ENCODE measurements around the gene SUPT20HL1. TPM values are rescaled to one million over a fixed set of nuclear protein-coding genes. Genes with fewer than 3 reads are reported as not detected.
"Not testable (repeated sequence)": the region's sequence is repeated elsewhere in the genome, so short reads cannot be mapped to it uniquely, and the experiment has no call there.

SUPT20HL1 gene
- total RNA-seq, result not detected

GRCh38 chrX:24360272-24360671, at the start of gene SUPT20HL1:
TSS of gene SUPT20HL1 (plus strand) at chrX:24360639. CDS start at chrX:24362761, 2,122 bp downstream.
- no peak for DNase-seq

- DNase-seq, result not testable (repeated sequence)
These were observed 49.5 kb upstream of the SUPT20HL1 start for GRCh38 chrX:24310916-24311315.

GRCh38 chrX:24311507-24312248, 48.8 kb upstream of the SUPT20HL1 start:
- DNase-seq, result not testable (repeated sequence)

- DNase-seq, result not testable (repeated sequence)
These were observed 48.2 kb upstream of the SUPT20HL1 start for GRCh38 chrX:24312249-24312607.

GRCh38 chrX:24314019-24314635, 46.3 kb upstream of the SUPT20HL1 start, which contains the start of gene SUPT20HL2:
TSS of gene SUPT20HL2 (minus strand) at chrX:24314069. CDS start at chrX:24313315, 754 bp downstream.
- no peak for DNase-seq

- no peak for DNase-seq
These were observed 44.3 kb upstream of the SUPT20HL1 start for GRCh38 chrX:24316111-24316510.

GRCh38 chrX:24317567-24317966, 42.9 kb upstream of the SUPT20HL1 start:
- no peak for DNase-seq

GRCh38 chrX:24321741-24322395, 38.6 kb upstream of the SUPT20HL1 start:
- DNase-seq, result no peak

- DNase-seq, result no peak
These were observed 35.2 kb upstream of the SUPT20HL1 start for GRCh38 chrX:24325231-24325630.

- no peak for DNase-seq
These were observed 27.6 kb upstream of the SUPT20HL1 start for GRCh38 chrX:24332878-24333277.

GRCh38 chrX:24333371-24333770, 27.1 kb upstream of the SUPT20HL1 start:
- no peak for DNase-seq

- no peak for DNase-seq
These were observed 26.0 kb upstream of the SUPT20HL1 start for GRCh38 chrX:24334461-24334860.

- no peak for DNase-seq
These were observed 24.6 kb upstream of the SUPT20HL1 start for GRCh38 chrX:24335871-24336270.

- DNase-seq, result no peak
These were observed 20.5 kb upstream of the SUPT20HL1 start for GRCh38 chrX:24339911-24340310.

- no peak for DNase-seq
These were observed 19.9 kb upstream of the SUPT20HL1 start for GRCh38 chrX:24340501-24340900.

- DNase-seq, result no peak
These were observed 18.6 kb upstream of the SUPT20HL1 start for GRCh38 chrX:24341795-24342194.

- DNase-seq, result no peak
These were observed 16.7 kb upstream of the SUPT20HL1 start for GRCh38 chrX:24343719-24344118.

- no peak for DNase-seq
These were observed 12.6 kb upstream of the SUPT20HL1 start for GRCh38 chrX:24347881-24348280.

GRCh38 chrX:24350217-24350616, 10.2 kb upstream of the SUPT20HL1 start:
- DNase-seq, result no peak

- no peak for DNase-seq
These were observed 5.3 kb upstream of the SUPT20HL1 start for GRCh38 chrX:24355095-24355494.

- DNase-seq, result no peak
These were observed 3.3 kb upstream of the SUPT20HL1 start for GRCh38 chrX:24357106-24357505.

- DNase-seq, result not testable (repeated sequence)
These were observed 1.8 kb downstream of the SUPT20HL1 start for GRCh38 chrX:24362089-24362745.
